Measurements from ENCODE around the gene HECTD4. TPM values are rescaled to one million over a fixed set of nuclear protein-coding genes. Genes with fewer than 3 reads are reported as not detected.

The HECTD4 gene
- total and polyA plus RNA-seq, 4 experiments from 2014 or later = 0.75 to 61.3 (median 29.3) TPM

DNA sequence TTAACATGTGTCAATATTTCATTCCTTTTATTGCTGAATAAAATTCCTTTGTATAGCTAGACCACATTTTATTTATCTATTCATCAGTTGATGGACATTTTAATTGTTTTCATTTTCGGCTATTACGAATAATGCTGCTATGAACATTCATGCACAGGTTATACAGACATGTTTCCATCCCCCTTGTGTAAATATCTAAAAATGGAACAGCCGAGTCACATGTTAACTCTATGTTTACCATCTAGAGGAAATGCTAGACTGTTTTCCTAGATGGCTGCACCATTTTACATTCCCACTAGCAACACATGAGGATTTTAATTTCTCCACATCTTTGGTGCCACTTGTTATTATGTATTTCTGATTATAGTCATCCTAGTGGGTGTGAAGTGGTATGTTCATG, 49.2 kb downstream of the HECTD4 start:
- no peaks in the 10 kb centered on the region for H3K4me1 ChIP-seq (ENCODE audit: insufficient read depth, low read length)
- intact Hi-C loops (cut with micrococcal nuclease) = no loop called here
- H3K4me3 ChIP-seq (ENCODE audit: low read length in 2 of 2) = no peak overlapping the region
- peaks cover 0 to 3% (median 0%) of the 10 kb centered on the region in 8 donors for H3K9me3 Mint-ChIP-seq
- no peak overlapping the region for H3K27ac ChIP-seq (ENCODE audit: low read depth, low read length)
- no peak overlapping the region for H3K4me3 Mint-ChIP-seq
- no peaks in the 10 kb centered on the region for H3K27me3 Mint-ChIP-seq
- no peaks in the 10 kb centered on the region for H3K9me3 ChIP-seq (ENCODE audit: control insufficient read depth in 1 of 2, low read length in 2 of 2)
- H3K36me3 Mint-ChIP-seq = peaks cover 0 to 8% of the 10 kb centered on the region in 2 donors
- ChIA-PET CTCF (ENCODE audit: partially characterized antibody) (interaction anchor here (0.7 to 1.7 kb wide), 2 partner anchors 9 to 821 kb away, joined by 3 read pairs; no protein-coding TSS in a partner anchor), POLR2A (ENCODE audit: partially characterized antibody) (no interaction called here)
- DNase-seq = no peak
- H3K4me1 Mint-ChIP-seq = peaks cover 5 to 13% (median 11%) of the 10 kb centered on the region in 4 donors
- H3K36me3 ChIP-seq (ENCODE audit: insufficient read depth, low read length) = no peaks in the 10 kb centered on the region
- no peaks in the 10 kb centered on the region for H3K27me3 ChIP-seq (ENCODE audit: insufficient read depth, low read length)
- H3K27ac Mint-ChIP-seq = no peak overlapping the region

DNA sequence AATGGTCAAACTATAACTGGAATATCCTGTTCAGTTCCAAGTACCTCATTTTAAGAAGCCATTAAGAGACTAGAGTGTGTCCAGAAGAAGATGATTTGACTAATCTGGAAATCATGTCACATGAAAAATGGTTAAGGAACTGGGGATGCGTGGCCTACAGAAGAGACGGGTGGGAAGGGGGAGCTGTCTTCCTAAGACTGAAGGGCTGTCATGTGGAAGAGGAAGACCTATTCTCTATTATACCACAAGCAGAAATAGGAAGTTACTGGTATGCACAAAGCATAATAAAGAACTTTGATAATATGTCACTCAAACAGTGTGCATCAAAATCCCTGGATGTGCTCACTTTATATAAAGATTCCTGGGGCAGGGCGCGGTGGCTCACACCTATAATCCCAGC, 50.3 kb downstream of the HECTD4 start:
- peaks cover 0 to 8% of the 10 kb centered on the region in 2 donors for H3K36me3 Mint-ChIP-seq
- Histone ChIP-seq H3K9me3 (ENCODE audit: control insufficient read depth in 1 of 2, low read length in 2 of 2) (no peaks in the 10 kb centered on the region), H3K27ac (ENCODE audit: low read depth, low read length) (no peak overlapping the region), H3K27me3 (ENCODE audit: insufficient read depth, low read length) (no peaks in the 10 kb centered on the region), H3K36me3 (ENCODE audit: insufficient read depth, low read length) (no peaks in the 10 kb centered on the region), H3K4me3 (ENCODE audit: low read length in 2 of 2) (no peak overlapping the region), H3K4me1 (ENCODE audit: insufficient read depth, low read length) (no peaks in the 10 kb centered on the region)
- H3K4me1 Mint-ChIP-seq = peaks cover 5 to 10% (median 10%) of the 10 kb centered on the region in 4 donors
- peaks cover 0 to 3% (median 0%) of the 10 kb centered on the region in 8 donors for H3K9me3 Mint-ChIP-seq
- no peak overlapping the region for H3K27ac Mint-ChIP-seq
- DNase-seq = no peak
- POLR2A ChIA-PET (ENCODE audit: partially characterized antibody) = no interaction called here
- CTCF ChIA-PET (ENCODE audit: partially characterized antibody) = interaction anchor here (1.7 kb wide), 1 partner anchor 10 kb away, joined by 3 read pairs; no protein-coding TSS in a partner anchor
- H3K27me3 Mint-ChIP-seq = no peaks in the 10 kb centered on the region
- H3K4me3 Mint-ChIP-seq = no peak overlapping the region
- intact Hi-C loops (cut with micrococcal nuclease) = no loop called here

DNA sequence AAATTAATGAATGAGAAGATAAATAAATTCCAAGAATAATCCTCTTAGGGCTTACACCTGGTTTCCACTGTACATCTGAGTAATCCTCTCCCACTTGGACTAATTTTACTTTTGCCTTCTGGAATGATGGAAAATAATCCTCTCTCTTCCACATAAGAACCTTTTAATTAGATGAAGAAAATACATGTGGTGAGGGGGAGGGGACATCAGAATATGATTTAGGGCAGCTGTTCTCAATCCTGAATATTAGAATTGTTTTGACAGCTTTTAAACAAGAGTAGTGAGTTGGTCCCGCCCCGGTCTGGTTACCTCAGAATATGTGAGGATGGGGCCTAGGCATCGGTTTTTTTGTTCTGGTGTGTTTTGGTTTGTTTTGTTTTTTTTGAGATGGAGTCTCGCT, 51.5 kb downstream of the HECTD4 start:
- peaks cover 0 to 3% (median 0%) of the 10 kb centered on the region in 8 donors for H3K9me3 Mint-ChIP-seq
- Histone ChIP-seq H3K4me3 (ENCODE audit: low read length in 2 of 2) (no peak overlapping the region), H3K4me1 (ENCODE audit: insufficient read depth, low read length) (peaks cover 1% of the 10 kb centered on the region), H3K36me3 (ENCODE audit: insufficient read depth, low read length) (no peaks in the 10 kb centered on the region), H3K9me3 (ENCODE audit: control insufficient read depth in 1 of 2, low read length in 2 of 2) (no peaks in the 10 kb centered on the region), H3K27ac (ENCODE audit: low read depth, low read length) (no peak overlapping the region), H3K27me3 (ENCODE audit: insufficient read depth, low read length) (no peaks in the 10 kb centered on the region)
- no peak overlapping the region for H3K4me3 Mint-ChIP-seq
- peaks cover 5 to 10% (median 10%) of the 10 kb centered on the region in 4 donors for H3K4me1 Mint-ChIP-seq
- ChIA-PET POLR2A (ENCODE audit: partially characterized antibody) (no interaction called here), CTCF (ENCODE audit: partially characterized antibody) (no interaction called here)
- H3K36me3 Mint-ChIP-seq = peaks cover 0 to 8% of the 10 kb centered on the region in 2 donors
- H3K27ac Mint-ChIP-seq = no peak overlapping the region
- H3K27me3 Mint-ChIP-seq = no peaks in the 10 kb centered on the region
- no peak for DNase-seq
- intact Hi-C loops (cut with micrococcal nuclease) = no loop called here

DNA sequence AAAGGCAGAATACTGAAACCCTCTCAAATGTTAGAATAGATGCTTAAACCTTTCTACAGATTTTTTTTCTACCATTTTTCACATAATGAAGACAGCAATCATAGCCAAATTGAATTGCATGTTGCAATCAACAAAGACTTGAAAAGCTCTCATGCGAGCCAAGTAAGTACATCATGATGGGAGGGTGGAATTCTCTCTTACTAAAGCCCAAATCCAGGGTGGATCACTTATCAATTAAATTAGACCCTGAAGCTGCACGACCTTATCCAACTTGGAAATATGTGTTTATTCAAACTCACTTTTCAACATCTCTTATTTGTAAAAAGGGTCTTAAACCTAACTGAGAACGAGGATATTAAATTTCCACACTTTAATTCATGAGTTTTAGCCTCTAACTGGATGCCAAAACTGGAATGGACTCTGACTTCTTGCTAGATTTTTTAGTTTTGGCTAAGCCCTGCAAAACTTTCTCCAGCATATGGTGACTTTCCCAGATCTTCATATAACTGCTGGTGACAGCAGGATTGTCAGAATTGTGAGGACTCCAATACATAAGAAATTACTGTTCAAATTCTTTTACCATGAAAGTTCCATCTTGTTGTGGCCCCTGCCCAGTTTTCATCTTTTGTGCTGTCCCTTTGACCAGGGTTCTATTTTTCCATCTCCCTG, 53.6 kb downstream of the HECTD4 start:
- peak overlapping the region in 1 of 7 donors; percentile 68 for H3K27ac Mint-ChIP-seq
- Histone ChIP-seq H3K4me1 (ENCODE audit: insufficient read depth, low read length) (peaks cover 4% of the 10 kb centered on the region), H3K36me3 (ENCODE audit: insufficient read depth, low read length) (no peaks in the 10 kb centered on the region), H3K27ac (ENCODE audit: low read depth, low read length) (no peak overlapping the region), H3K27me3 (ENCODE audit: insufficient read depth, low read length) (no peaks in the 10 kb centered on the region), H3K4me3 (ENCODE audit: low read length in 2 of 2) (no peak overlapping the region), H3K9me3 (ENCODE audit: control insufficient read depth in 1 of 2, low read length in 2 of 2) (no peaks in the 10 kb centered on the region)
- POLR2A ChIA-PET (ENCODE audit: partially characterized antibody) = no interaction called here
- H3K36me3 Mint-ChIP-seq = no peaks in the 10 kb centered on the region
- H3K4me3 Mint-ChIP-seq = no peak overlapping the region
- intact Hi-C loops (cut with micrococcal nuclease) = no loop called here
- DNase-seq = no peak
- peaks cover 12 to 16% (median 13%) of the 10 kb centered on the region in 4 donors for H3K4me1 Mint-ChIP-seq
- no peaks in the 10 kb centered on the region for H3K27me3 Mint-ChIP-seq
- H3K9me3 Mint-ChIP-seq = no peaks in the 10 kb centered on the region
- CTCF ChIA-PET (ENCODE audit: partially characterized antibody) = no interaction called here

DNA sequence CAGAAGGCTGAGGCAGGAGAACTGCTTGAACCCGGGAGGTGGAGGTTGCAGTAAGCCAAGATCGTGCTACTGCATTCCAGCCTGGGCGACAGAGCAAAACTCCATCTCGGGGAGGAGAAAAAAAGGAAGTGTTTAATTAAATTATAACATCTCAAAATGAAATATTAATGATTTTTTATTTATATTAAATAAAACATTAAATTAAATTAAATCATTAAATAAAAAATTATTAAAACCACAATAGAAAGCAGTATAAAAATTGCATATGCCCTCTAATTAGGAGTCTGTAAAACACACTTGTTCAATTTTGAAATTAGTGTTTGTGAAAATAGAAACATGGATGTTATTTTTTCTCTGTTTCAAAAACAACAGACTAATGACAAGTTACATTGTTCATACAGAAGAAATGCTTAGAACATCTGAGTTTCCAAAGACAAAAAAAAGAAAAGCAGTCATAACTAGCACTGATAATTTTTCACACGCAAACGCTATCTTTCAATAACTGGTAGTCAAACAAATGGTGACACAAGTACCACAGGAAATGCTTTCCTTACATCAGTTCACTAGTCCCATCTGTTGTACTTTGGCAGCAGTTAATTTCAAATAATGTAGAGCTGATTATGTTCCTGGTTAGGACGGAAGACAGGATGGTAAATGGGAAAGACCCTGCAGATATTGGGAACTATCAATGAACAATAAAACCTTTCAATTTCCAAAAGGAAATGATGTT, 54.9 kb downstream of the HECTD4 start:
- Mint-ChIP-seq H3K27me3 (no peaks in the 10 kb centered on the region), H3K4me1 (peaks cover 17 to 25% (median 21%) of the 10 kb centered on the region in 4 donors), H3K4me3 (no peak overlapping the region), H3K27ac (no peak overlapping the region), H3K36me3 (no peaks in the 10 kb centered on the region), H3K9me3 (no peaks in the 10 kb centered on the region)
- Histone ChIP-seq H3K36me3 (ENCODE audit: insufficient read depth, low read length) (no peaks in the 10 kb centered on the region), H3K4me1 (ENCODE audit: insufficient read depth, low read length) (peaks cover 4% of the 10 kb centered on the region), H3K27ac (ENCODE audit: low read depth, low read length) (no peak overlapping the region), H3K9me3 (ENCODE audit: control insufficient read depth in 1 of 2, low read length in 2 of 2) (no peaks in the 10 kb centered on the region), H3K27me3 (ENCODE audit: insufficient read depth, low read length) (no peaks in the 10 kb centered on the region), H3K4me3 (ENCODE audit: low read length in 2 of 2) (no peak overlapping the region)
- CTCF ChIA-PET (ENCODE audit: partially characterized antibody) = no interaction called here
- intact Hi-C loops (cut with micrococcal nuclease) = no loop called here
- POLR2A ChIA-PET (ENCODE audit: partially characterized antibody) = no interaction called here
- no peak for DNase-seq

DNA sequence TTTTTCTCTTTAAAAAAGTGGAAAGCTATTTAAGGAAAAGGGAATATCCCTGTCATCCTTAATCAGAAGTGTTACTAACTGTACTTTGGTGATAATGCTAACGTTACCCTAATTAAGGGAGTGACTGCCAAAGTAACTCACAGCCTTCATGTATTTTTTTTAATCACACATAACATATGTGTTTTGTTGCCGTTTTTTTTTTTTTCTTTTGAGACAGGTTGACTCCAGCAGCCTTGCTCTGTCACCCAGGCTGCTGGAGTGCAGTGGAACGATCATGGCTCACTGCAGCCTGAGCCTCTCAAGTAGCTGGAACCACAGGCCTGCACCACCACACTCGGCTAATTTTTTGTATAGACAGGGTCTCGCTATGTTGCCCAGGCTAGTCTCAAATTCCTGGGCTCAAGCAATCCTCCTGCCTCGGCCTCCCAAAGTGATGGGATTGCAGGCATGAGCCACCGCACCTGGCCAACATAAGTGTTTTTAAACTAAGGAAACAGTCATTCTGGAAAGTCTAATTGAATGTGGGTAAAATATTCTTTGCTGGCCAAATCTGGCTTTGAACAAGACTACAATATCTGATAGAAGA, 56.5 kb downstream of the HECTD4 start:
- DNase-seq = no peak
- Histone ChIP-seq H3K36me3 (ENCODE audit: insufficient read depth, low read length) (no peaks in the 10 kb centered on the region), H3K4me3 (ENCODE audit: low read length in 2 of 2) (no peak overlapping the region), H3K9me3 (ENCODE audit: control insufficient read depth in 1 of 2, low read length in 2 of 2) (no peaks in the 10 kb centered on the region), H3K27ac (ENCODE audit: low read depth, low read length) (no peak overlapping the region), H3K27me3 (ENCODE audit: insufficient read depth, low read length) (no peaks in the 10 kb centered on the region), H3K4me1 (ENCODE audit: insufficient read depth, low read length) (peaks cover 4% of the 10 kb centered on the region)
- Mint-ChIP-seq H3K4me3 (no peak overlapping the region), H3K9me3 (no peaks in the 10 kb centered on the region), H3K27me3 (no peaks in the 10 kb centered on the region), H3K36me3 (no peaks in the 10 kb centered on the region), H3K4me1 (peaks cover 17 to 31% (median 25%) of the 10 kb centered on the region in 4 donors), H3K27ac (no peak overlapping the region)
- intact Hi-C loops (cut with micrococcal nuclease) = no loop called here
- POLR2A ChIA-PET (ENCODE audit: partially characterized antibody) = no interaction called here
- CTCF ChIA-PET (ENCODE audit: partially characterized antibody) = no interaction called here

DNA sequence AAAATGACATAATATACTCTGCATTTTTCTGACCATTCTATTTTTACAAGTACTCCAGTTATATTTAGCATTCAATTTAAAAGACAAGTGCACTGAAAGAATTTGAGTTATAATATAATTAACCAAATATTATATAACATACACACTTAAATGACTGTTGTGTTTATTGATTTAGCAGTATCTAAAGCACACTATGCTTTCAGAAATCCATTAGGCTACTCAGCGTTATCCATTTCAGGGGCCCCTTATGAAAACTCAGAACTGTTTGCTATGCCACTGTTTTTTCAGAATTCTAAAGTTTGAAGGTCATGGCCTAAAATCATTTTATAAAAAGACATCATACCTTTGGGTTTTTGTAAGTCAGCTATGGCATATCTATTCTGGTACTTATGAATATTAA, 57.1 kb downstream of the HECTD4 start:
- CTCF ChIA-PET (ENCODE audit: partially characterized antibody) = no interaction called here
- no peaks in the 10 kb centered on the region for H3K27me3 Mint-ChIP-seq

More for the DNA sequence above, 57.1 kb downstream of the HECTD4 start:
- no peaks in the 10 kb centered on the region for H3K9me3 Mint-ChIP-seq
- POLR2A ChIA-PET (ENCODE audit: partially characterized antibody) = no interaction called here
- H3K27me3 ChIP-seq (ENCODE audit: insufficient read depth, low read length) = no peaks in the 10 kb centered on the region
- no peaks in the 10 kb centered on the region for H3K36me3 ChIP-seq (ENCODE audit: insufficient read depth, low read length)
- H3K4me1 ChIP-seq (ENCODE audit: insufficient read depth, low read length) = peaks cover 4% of the 10 kb centered on the region
- no peak overlapping the region for H3K27ac Mint-ChIP-seq
- H3K4me3 ChIP-seq (ENCODE audit: low read length in 2 of 2) = no peak overlapping the region
- intact Hi-C loops (cut with micrococcal nuclease) = no loop called here
- peaks cover 17 to 31% (median 25%) of the 10 kb centered on the region in 4 donors for H3K4me1 Mint-ChIP-seq
- H3K36me3 Mint-ChIP-seq = no peaks in the 10 kb centered on the region
- no peaks in the 10 kb centered on the region for H3K9me3 ChIP-seq (ENCODE audit: control insufficient read depth in 1 of 2, low read length in 2 of 2)
- no peak for DNase-seq
- H3K27ac ChIP-seq (ENCODE audit: low read depth, low read length) = no peak overlapping the region
- no peak overlapping the region for H3K4me3 Mint-ChIP-seq

Data from CD4-positive, alpha-beta memory T cell (primary cell).